Measurements from ENCODE around the gene CCR7. TPM values are rescaled to one million over a fixed set of nuclear protein-coding genes. Genes with fewer than 3 reads are reported as not detected.

Gene CCR7
- total and polyA plus RNA-seq, 2 of the 13 experiments (the other 11 are each of a cell fraction or from before 2014, with no cell fraction given) = 0.04 to 0.53 TPM

GRCh38 chr17:40551091-40551878 is 14.0 kb downstream of the CCR7 start (continued):
- TF ChIP-seq ZFAT (CRISPR knock-in tag; conservative IDR thresholded peaks at IDR 0.05) = no peak
- TF ChIP-seq ZNF674 (CRISPR knock-in tag; IDR thresholded peaks at IDR 0.05; ENCODE audit: low read depth) = no peak
- TF ChIP-seq ZBTB44 (CRISPR knock-in tag; IDR thresholded peaks at IDR 0.05) = 0 out of 2 replicates have a peak, but pooled peaks have one; percentile 24
- TF ChIP-seq ETV5 (CRISPR knock-in tag; IDR thresholded peaks at IDR 0.05; ENCODE audit: borderline replicate concordance) = peak; percentile 92
- TF ChIP-seq HHEX (CRISPR knock-in tag; IDR thresholded peaks at IDR 0.05) = peak; percentile 84
- peak; percentile 57; the same call in 1 of the 2 replicates for TF ChIP-seq TEF (CRISPR knock-in tag; IDR thresholded peaks at IDR 0.05)
- TF ChIP-seq ZNF781 (CRISPR knock-in tag; IDR thresholded peaks at IDR 0.05; ENCODE audit: borderline replicate concordance, not compliant biosample characterization) = peak; percentile 20
- no peak for TF ChIP-seq PCBP1 (IDR thresholded peaks at IDR 0.05; ENCODE audit: borderline replicate concordance, low read depth, low read length)
- no peak for TF ChIP-seq ZBTB40 (IDR thresholded peaks at IDR 0.05)
- TF ChIP-seq ZBTB40 (CRISPR knock-in tag; IDR thresholded peaks at IDR 0.05) = peak; percentile 36
- peak; percentile 82; the same call in 1 of the 2 replicates for TF ChIP-seq TOPORS (CRISPR knock-in tag; IDR thresholded peaks at IDR 0.05)
- no peak for TF ChIP-seq ZFP82 (CRISPR knock-in tag; IDR thresholded peaks at IDR 0.05; ENCODE audit: borderline replicate concordance)
- TF ChIP-seq PLSCR1 (CRISPR knock-in tag; IDR thresholded peaks at IDR 0.05; ENCODE audit: borderline replicate concordance) = peak; percentile 60; the same call in 1 of the 2 replicates
- peak; percentile 65; the same call in 1 of the 2 replicates for TF ChIP-seq ZNF605 (CRISPR knock-in tag; IDR thresholded peaks at IDR 0.05)
- TF ChIP-seq FOSL2 (CRISPR knock-in tag; IDR thresholded peaks at IDR 0.05) = peak; percentile 96
- peak; percentile 100 for TF ChIP-seq HMG20A (CRISPR knock-in tag; IDR thresholded peaks at IDR 0.05; ENCODE audit: borderline replicate concordance)
- peak; percentile 77; the same call in 1 of the 2 replicates for TF ChIP-seq ZNF670 (CRISPR knock-in tag; IDR thresholded peaks at IDR 0.05; ENCODE audit: borderline replicate concordance)
